OCI-LY3 (cell line): ENCODE data around the gene UST.

Experiments
- EZH2phosphoT487 ChIP-seq: fragments of 200-600 bp; shearing (Covaris generic); IDR thresholded peaks from 2 replicates; pipeline ENCODE4 v1.6.1; 2018; ENCODE audit warnings: antibody characterized with exemption, mixed run types, low read depth
- TF ChIP-seq, protein P1 (sequence below): fragments of 200-600, 300-600 bp; sonication (generic); IDR thresholded peaks from 2 replicates; pipeline ENCODE4 v1.5.1; 2014; ENCODE audit warnings: antibody characterized with exemption, low read length, low read depth

DNA sequence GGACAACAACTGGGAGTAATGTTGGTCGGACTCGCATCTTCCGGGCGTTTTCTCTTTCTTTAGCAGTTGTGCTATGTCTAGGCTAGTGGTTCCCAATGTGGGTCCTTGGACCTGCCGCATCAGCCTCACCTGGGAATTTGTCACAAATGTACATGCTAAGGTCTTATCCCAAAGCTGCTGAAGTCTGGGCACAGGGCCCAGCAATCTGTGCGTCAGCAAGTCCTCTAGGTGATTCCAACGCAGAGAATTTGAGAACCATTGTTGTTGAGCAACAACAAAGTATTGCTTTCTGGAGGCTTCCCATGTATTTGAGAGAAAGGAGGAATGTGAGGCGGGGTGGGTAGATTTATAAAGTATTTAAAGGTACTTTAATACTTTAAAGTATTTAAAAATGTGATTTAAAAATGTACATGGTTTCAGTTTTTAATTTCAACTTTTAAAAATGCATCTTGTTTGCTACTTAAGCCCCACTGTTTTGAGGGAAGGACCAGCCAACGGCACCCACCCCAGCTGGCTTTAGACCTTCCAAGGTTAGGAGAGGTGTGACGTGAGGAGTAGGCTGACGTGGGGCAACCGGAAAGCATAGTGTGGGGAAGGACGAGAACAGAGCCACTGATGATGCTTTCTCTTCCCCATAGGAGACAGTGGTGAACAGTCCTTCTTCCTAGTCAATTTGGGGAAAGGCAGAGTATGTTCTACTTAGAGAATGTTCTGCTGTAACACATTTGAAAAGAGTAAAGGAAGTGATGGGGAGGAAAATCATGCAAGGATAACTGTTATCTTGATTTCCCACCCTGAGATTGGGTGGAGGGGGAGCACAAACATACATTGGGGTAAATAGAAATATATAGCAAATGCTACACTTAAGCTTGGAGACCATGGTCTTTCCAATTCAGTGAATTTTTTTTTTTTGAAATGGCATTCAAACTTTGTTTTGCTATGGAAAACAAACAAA, 4.3 kb downstream of the UST start:
- TF ChIP-seq, protein P1, sequence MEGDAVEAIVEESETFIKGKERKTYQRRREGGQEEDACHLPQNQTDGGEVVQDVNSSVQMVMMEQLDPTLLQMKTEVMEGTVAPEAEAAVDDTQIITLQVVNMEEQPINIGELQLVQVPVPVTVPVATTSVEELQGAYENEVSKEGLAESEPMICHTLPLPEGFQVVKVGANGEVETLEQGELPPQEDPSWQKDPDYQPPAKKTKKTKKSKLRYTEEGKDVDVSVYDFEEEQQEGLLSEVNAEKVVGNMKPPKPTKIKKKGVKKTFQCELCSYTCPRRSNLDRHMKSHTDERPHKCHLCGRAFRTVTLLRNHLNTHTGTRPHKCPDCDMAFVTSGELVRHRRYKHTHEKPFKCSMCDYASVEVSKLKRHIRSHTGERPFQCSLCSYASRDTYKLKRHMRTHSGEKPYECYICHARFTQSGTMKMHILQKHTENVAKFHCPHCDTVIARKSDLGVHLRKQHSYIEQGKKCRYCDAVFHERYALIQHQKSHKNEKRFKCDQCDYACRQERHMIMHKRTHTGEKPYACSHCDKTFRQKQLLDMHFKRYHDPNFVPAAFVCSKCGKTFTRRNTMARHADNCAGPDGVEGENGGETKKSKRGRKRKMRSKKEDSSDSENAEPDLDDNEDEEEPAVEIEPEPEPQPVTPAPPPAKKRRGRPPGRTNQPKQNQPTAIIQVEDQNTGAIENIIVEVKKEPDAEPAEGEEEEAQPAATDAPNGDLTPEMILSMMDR, result no peak
- no peak for TF ChIP-seq EZH2phosphoT487
